Cardiac septum (tissue), 1 donor: ENCODE measurements around the gene BCL2L15. TPM values are rescaled to one million over a fixed set of nuclear protein-coding genes. Genes with fewer than 3 reads are reported as not detected.

Experiments used
- DNase-seq: peaks from one replicate; pipeline ENCODE4 v3.0.0-alpha.2; 2020; ENCODE audit warnings: low spot score
- intact Hi-C: fragments of 100-400 bp; cut with DNase I; formaldehyde crosslinking; loops from one replicate; pipeline ENCODE4 v1.14.0; 2022
- long read RNA-seq: library from polyadenylated mRNA; unstranded; transcript quantifications from one replicate; pipeline ENCODE4 v2.0.0, GENCODE V29; 2021
- total RNA-seq: library from RNA; stranded (reverse); fragmentation: NEBNext Ultra II Directional; extraction: Animal tissue kit (Norgen Biotek cat#: 25700); gene quantifications from one replicate; pipeline ENCODE4 v1.2.1, GENCODE V29; 2021
- donor health status: DM: no; HTN: no; CAD: no.

BCL2L15 gene
- not detected for total RNA-seq
- long read RNA-seq = 0 reads

DNA sequence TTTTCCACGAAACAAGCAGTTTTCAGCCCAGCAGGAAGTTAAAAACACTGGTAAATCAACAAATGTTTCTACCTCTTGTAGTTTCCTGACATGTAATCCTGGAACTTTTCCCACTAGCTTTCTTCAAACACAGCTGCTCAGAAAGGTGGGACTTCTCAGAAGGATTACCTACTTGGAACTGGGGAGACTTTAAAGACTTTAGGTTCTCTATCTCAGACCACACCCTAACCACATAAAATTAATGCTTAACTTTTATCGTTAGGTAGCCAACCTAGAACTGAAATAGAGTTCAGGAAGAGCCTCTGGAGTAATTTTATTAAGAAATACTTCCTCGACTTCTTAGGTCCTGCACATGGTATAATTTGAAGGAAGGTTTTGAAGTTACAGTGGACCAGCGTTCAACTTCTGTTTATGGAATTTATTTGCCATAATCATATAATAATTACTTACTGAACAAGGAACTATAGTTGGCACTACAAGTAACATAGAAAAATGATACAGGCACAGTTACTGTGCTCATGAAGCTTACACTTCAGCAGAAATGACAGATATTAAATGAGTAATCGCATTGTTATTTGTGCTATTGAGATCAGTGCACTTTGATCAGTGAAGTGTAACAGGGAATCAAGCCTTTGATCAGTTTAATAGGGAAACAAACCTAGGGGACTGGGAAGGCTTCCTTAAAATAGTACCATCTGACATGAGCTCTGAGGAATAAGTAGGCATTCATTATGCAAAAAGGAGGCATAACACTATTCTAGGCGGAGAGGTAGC is at the start of gene BCL2L15:
Gene BCL2L15 (minus strand): TSS at position 180 of the 774 bp plus-strand sequence. CDS start 206 bp downstream, outside the sequence.
- no peak for DNase-seq
- intact Hi-C loops = no loop called here

DNA sequence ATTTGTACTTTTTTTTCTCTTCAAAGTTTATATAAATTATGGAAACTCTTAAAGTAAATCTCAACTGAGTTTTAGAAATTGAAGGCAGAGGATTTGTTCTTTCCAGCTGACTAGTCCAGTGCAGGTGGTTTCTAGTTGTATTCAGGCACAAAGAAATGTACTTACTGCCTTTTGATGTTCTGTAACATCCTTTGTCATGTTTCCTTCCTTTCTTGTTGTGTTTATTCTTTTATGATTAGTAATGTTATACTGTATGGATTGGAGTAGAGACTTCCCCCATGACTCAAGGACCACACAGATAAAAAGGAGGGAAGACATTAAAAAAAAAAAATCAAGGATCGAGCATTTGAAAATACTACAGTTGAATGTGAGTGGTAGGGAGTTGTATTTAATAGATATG is 49.8 kb upstream of the BCL2L15 start:
- DNase-seq = no peak
- intact Hi-C loops = no loop called here

DNA sequence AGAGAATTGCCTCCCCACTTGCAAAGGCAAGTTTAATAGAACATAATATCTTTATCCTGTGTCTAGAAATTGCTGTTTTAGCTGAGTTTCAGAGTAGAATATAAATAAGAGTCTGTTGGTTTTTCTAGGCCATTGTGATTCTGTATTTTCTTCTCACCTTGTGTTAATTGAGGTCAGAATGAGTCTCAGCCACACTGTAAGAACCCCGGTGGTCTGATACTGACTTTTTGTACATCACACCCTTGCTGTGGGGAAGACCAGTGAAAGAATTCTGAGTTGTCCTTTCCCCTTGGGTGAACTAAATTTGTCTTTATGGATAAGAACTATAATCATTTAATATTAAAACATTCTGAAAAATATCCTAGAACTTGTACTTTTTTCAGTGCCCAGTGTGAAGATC is 48.6 kb upstream of the BCL2L15 start:
- DNase-seq = no peak
- intact Hi-C loops = no loop called here

DNA sequence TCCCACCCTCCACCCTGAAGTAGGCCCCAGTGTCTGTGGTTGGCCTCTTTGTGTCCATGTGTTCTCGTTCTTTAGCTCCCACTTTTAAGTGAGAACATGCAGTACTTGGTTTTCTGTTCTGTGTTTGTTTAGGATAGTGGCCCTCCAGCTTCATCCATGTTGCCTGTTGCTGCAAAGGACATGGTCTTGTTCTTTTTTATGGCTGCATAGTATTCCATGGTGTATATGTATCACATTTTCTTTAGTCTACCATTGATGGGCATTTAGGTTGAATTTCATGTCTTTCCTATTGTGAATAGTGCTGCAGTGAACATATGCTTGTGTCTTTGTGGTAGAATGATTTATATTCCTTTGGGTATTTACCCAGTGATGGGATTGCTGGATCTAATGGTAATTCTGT is 47.8 kb upstream of the BCL2L15 start:
- DNase-seq = no peak
- intact Hi-C loops = no loop called here

DNA sequence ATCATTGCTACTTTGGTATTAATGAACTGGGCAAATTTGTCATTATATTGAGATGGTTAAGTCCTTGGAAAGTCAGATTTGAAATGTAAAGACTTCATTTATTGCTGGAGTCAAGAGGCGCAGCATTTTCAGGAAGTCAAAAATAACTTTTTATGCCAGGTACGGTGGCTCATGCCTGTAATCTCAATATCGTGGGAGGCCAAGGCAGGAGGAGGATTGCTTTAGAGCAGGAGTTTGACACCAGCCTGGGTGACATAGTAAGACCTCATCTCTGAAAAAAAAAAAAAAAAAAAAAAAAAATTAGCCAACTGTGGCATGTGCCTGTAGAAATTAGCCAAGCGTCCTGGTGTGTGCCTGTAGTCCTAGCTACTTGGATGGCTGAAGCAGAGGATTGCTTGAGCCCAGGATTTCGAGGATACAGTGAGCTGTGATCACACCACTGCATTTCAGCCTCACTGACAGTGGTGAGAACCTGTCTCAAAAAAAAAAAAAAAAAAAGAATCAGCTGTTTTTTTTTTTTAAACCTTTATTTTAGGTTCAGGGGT is 47.2 kb upstream of the BCL2L15 start:
- no peak for DNase-seq
- intact Hi-C loops = no loop called here

DNA sequence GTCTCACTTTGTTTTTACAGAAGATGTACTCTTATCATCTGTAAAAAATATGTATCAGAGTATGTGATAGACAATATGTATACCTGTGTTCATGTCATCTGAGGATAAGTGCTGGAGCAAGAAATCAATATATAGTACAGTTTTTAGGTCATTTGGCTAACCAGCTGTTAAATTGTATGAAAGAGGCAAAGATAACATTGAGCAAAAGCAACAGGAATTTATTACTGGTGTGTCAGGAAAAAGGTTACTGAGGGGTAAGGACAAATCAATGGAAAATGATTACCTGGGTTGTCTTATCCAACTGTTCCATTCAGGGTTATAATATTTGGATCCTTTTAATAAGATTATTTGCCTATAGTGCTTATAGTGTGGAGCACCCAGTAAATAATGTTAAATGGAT is 46.6 kb upstream of the BCL2L15 start:
- DNase-seq = no peak
- intact Hi-C loops = no loop called here

DNA sequence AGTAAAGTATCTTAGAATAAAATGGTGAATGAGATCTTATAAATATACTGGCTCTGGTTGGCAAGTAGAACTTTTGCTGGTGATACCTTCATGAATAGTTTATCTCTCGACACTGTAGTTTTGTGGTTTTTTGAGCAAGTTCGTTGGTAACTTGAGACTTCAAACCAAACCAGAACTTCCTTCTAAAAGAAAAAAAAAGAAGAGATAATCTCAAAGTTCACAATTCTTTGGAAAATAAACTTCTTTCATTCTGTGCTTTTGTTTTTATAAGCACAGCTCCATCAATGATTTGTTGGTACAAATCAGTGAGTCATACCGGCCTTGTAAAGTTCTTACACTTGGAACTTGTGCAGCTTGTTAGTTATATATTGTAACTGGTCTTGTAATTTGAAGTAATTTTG is 44.1 kb upstream of the BCL2L15 start:
- DNase-seq = no peak
- intact Hi-C loops = no loop called here

DNA sequence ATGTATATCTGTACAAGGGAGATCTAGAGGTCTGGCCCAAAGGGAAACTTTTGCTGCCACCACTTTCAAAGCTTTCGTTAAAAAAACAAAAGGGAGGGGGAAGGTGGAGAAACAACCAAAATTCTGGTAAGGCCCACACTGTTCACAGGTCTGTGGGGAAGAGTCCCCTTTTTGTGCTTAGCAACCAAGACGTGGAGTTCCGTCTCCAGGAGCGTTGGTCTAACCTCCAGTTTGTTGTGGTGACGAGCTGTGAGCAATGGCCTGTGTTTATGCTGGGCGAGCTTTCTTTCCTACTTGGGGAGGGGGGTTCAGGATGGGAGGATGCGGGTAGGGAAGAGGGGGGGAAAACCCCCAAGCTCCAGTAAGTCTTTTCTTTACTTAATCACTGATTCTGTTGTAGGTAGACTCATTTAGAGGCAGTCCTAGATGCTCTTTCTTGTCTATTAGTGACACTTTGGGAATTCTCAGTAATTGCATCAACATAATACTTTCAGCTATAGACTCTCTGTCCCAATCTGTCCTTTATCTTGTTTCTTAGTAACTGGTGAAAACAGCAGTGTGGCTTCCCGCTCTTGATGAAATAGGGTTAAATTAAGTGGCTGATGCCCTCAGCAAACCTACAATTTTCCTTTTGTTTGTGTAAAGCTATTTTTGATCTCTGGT is 43.2 kb upstream of the BCL2L15 start:
- DNase-seq = no peak
- intact Hi-C loops = no loop called here

DNA sequence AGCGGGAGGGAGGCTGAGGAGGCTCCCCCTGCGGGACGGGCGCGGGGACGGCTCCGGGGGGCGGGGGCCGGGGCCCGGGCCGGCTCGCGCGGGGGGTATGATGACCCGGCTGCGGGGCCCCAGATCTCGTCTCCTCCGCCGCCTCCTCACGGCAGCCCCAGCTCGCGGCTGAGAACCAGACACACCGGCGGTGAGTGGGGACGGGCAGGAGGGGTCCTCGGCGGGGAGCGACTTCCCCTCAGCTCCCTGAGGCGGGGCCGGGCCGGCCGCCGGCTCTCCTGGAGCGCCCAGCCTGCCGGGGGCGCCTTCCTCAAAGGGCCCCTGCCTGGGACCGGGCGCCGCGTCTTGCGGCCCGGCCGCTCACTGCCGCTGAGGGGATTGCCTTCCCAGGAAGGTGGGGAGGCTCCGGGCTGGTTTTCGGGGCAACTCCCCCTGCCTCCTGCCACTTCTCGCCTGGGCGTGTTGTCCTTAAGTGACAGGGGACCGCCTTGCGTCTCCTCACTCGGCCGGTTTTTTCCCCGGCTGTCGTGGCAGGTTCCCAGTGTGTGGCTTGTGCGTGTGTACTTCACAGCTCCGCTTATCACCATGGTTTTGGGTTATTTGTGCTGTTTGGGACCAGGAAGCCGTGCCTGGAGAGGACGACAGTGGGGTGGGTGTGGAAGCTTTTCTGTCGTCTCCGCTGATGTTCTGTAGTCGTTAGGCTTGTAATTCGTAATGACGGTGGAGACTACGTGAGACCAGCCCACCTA is 42.5 kb upstream of the BCL2L15 start:
- intact Hi-C loops = loop anchor here (1.0 to 5.0 kb wide), 2 partner anchors 25 to 118 kb away; partner anchors contain the start of genes DCLRE1B and RSBN1

DNA sequence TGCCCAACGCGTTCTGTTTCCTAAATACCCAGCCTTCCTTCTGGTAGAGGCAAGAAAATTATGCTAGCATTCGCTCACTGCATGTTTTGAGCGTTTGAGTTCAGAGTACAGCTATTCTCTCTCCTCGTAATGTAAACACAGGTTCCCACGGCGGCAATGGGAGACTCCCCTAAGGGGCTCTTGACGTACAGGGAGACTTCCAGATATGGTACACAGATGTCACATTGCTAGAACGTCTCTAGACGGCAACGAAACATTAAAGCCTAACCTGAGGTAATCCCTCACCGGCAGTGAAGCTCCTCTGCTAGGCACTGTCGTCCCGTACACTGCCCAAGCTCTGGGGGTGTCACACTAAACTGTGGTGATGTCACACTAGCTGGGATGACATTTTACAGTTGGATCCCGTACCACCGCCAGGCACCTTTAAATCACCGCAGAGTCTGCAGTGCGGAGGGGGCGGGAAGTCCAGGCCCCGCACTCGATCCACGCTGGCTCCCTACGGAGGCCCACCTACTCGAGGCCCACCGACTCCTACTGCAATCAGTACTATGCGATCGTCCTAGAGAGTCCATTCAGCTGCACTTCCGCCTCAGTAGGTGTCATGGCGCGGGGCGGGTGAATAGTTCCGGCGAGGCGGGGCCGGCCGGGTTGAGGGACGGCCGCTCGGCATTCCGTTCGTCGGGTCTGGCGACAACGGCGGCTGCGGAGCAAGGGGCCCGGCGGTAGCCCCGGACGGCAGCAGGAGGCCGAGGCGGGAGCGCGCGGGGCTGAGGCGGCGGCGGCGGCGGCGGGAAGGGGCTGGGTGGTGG is 41.8 kb upstream of the BCL2L15 start, which contains the start of gene HIPK1:
Gene HIPK1 (plus strand): TSS at position 384 of the 809 bp plus-strand sequence.
- intact Hi-C loops = loop anchor here (1.0 to 5.0 kb wide), 2 partner anchors 24 to 117 kb away; partner anchors contain the start of genes DCLRE1B and RSBN1
- peak; percentile 97 for DNase-seq

More for the DNA sequence above, 42.5 kb upstream of the BCL2L15 start:
- peak; percentile 76 for DNase-seq

DNA sequence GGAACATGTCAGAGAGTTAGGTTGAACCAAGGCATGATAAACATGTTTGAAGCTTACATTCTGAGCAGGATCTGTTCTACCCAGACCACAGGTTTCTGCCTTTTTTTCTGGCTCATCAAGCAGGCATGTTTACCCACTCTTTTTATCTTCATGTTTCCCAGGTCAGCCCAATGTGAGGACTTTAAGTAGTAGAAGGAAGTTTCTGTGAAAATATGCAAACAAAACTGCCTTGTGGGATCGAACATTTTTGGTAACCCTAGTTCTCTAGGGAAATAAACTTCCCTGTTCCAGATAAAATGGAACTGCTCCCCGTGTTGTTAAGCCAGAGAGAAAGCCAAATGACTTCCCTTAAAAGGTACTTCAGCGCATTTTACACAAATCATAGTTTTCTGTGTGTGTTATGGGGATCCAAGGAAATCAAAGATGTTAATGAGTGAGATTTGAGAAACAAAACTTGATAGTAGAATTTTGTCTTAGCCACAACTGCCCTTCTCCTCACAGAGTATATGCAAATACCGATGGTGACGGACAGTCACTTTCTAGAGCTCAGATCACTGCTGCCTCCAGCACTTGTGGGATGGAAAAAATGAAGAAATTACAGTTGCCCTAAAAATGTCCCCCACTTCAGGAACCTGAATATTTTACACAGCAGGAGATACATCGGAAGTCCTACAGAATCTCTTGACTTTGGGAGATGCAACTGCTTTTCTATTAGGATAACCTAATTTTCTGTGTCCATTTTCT is 41.0 kb upstream of the BCL2L15 start:
- intact Hi-C loops = loop anchor here (5.0 kb wide), 1 partner anchor 116 kb away; the partner anchor contains the start of gene RSBN1
- DNase-seq = no peak

DNA sequence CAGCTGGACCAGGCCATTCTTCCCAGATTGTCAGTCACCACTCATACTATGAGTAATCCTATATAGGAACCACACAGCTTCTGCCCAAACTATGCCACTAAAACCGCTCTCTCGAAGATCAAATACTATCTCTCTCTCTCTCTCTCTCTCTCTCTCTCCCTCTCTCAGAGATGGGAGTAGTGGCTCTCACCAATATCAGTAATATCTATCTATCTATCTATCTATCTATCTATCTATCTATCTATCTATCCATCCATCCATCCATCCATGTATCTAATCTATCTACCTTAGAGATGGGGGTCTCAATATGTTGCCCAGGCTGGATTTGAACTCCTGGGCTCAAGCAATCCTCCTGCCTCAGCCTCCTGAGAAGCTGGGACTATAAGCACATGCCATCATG is 37.1 kb upstream of the BCL2L15 start:
- intact Hi-C loops = no loop called here
- DNase-seq = no peak

DNA sequence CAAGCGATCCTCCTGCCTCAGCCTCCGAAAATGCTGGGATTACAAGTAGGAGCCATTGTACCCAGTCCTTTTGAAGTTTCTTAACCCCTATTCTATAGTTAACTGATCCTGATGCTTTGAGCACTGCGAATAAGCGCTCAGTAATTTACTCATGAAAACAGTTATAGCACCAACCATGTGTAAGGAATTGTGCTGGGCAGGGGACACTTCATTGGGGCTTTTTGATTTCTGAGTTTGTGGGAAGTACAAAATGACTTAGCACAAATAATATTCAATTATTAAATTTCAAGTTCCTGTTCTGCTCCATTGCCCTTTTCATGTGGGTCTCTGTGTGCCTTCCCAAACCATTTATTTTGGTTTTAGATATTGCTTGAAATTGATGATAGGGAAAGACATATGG is 35.6 kb upstream of the BCL2L15 start:
- DNase-seq = no peak

DNA sequence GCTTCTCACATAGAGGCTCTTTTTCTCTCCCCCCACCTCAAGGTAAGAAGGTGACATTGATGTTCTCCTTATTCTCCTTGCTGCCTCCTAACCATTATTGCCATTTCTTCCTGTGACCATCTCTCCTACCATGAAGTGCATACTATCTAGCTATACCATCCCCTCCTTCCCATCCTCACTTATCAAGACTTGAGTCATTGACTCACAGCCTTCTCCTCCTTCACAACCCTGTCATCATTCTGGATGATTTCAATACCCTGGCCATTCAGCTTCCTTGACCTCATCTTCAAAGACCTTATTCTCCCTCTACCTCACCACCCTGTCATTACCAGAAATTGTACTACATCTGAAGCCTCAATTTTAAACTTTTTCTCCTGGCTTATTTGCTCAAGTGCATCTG is 30.9 kb upstream of the BCL2L15 start:
- DNase-seq = no peak
- intact Hi-C loops = no loop called here

More for the DNA sequence above, 35.6 kb upstream of the BCL2L15 start:
- intact Hi-C loops = no loop called here

DNA sequence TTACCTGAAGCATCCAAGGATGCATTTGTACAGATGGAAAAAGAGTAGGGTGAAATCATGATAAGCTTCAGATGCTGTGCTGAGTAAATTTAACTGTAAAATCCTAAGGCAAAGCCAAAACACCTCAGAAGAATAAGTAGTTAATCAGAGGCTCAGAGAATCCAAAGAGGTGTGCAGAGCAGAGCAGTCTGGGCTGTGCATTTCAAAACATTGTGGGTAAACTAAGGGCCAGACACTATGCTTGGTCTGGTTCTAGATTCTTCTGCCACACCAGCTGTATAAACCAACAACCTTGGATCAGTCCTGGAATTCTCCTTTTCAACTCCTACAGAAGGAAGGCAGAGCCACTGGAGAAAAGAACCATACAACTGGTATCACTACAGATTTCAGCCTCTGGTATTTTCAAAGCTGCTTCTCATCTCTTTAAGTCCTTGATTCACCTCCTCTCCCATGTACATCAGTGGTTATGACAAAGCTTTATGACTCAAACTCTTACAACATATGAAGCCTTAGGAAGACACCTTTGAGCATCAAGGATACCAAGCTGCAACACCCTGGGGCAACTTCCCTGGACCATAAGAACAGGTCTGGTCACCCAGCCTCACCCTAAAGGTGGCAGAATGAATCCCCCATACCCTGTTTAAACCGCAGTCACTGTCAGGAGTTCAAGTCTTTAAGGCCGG is 30.2 kb upstream of the BCL2L15 start:
- intact Hi-C loops = no loop called here
- DNase-seq = no peak

DNA sequence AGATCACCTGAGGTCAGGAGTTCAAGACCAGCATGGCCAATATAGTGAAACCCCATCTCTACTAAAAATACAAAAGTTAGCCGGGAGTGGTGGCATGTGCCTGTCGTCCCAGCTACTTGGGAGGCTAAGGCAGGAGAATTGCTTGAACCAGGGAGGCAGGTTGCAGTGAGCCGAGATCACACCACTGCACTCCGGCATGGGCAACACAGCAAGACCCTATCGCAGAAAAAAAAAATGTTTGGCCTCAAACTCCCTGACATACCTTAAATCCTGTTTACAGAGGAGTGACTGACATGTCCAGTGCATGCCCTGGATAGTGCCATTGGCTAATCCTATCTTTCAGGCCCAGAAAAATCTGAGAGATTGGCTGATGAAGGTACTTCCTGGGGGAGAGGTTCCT is 29.6 kb upstream of the BCL2L15 start:
- intact Hi-C loops = no loop called here
- no peak for DNase-seq

DNA sequence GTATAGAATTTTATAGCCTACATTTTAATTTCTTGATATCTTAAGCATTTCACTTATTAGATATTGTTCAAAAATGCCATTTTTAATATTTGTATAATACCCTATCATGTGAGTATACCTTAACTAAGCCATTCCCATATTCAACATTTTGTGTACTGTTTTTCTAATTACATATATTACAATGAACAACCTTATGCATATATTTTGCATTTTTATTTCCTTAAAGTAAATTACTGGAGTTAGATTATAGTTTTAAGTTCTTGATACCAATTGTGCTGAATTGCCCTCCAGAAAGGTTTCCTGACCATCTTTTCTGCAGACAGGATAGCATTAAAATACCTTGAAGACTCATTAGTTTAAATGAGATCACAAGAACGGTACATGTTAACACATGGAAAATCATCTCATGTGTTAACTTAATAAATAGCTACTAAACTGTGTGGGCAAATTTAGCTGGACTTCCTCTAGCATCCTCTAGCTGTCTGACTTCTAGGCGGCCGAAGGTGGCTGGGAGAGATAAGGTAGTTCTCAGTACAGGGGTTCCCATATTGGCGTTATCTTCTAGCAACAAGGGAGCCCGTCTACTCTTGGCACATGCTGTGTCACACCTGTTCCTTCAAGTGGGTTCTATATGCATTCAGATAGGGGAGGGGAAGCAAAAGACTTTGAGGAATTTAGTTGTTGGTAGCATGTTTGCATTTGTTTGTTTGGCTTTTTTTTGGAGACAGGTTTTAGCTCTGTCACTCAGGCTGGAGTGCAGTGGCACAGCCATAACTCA is 26.7 kb upstream of the BCL2L15 start:
- intact Hi-C loops = no loop called here
- no peak for DNase-seq
